Tibial nerve (tissue), 4 donors: Measurements from ENCODE around the gene ITGA8.

Source experiments
- EP300 ChIP-seq, 2 donors: sonication (generic); formaldehyde crosslinking; IDR thresholded peaks; one replicate each; pipeline ENCODE4 v1.6.1; 2017; ENCODE audit warnings: antibody characterized with exemption in 2 of 2, mild to moderate bottlenecking in 1 of 2
- POLR2A ChIP-seq, 2 donors: fragments of 450-650 bp; IDR thresholded peaks; one replicate each; pipeline ENCODE4 v1.6.1; 2017; ENCODE audit warnings: antibody characterized with exemption in 2 of 2, mild to moderate bottlenecking in 2 of 2, moderate library complexity in 2 of 2
- TF ChIP-seq, protein P1 (sequence below), 5 experiments: fragments of 200-600 bp in 3 of 5; fragments of 450-650 bp in 2 of 5; sonication (generic) in 3 of 5; IDR thresholded peaks; one replicate each; pipeline ENCODE4 v1.5.1; 2016 to 2019; ENCODE audit warnings: antibody characterized with exemption in 5 of 5, mild to moderate bottlenecking in 3 of 5, moderate library complexity in 2 of 5

DNA sequence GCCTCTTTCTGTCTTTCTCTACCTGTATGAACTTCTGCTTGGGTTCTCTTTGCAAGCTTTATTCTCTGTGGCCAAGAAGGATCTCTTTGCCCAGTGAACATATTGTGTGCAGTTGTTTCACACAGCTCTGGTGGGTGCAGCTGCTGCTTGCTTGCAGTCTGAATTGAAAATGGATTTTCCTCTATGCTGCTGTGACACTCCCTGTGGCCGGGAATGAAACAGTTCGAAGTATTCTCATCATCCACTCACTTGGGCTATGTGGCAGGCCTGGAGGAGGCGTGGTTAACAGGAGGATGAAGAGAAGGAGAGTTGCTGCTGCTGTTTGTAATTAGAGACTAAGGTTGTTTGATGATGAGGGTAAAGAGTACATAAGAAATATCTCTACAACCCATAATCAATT is 28.4 kb upstream of the ITGA8 start:
- no peak for TF ChIP-seq EP300 (IDR thresholded peaks at IDR 0.05)
- TF ChIP-seq, protein P1, sequence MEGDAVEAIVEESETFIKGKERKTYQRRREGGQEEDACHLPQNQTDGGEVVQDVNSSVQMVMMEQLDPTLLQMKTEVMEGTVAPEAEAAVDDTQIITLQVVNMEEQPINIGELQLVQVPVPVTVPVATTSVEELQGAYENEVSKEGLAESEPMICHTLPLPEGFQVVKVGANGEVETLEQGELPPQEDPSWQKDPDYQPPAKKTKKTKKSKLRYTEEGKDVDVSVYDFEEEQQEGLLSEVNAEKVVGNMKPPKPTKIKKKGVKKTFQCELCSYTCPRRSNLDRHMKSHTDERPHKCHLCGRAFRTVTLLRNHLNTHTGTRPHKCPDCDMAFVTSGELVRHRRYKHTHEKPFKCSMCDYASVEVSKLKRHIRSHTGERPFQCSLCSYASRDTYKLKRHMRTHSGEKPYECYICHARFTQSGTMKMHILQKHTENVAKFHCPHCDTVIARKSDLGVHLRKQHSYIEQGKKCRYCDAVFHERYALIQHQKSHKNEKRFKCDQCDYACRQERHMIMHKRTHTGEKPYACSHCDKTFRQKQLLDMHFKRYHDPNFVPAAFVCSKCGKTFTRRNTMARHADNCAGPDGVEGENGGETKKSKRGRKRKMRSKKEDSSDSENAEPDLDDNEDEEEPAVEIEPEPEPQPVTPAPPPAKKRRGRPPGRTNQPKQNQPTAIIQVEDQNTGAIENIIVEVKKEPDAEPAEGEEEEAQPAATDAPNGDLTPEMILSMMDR (IDR thresholded peaks at IDR 0.05): no peak
- TF ChIP-seq POLR2A (IDR thresholded peaks at IDR 0.05): no peak
